ENCODE results near the gene SND1.

DNA sequence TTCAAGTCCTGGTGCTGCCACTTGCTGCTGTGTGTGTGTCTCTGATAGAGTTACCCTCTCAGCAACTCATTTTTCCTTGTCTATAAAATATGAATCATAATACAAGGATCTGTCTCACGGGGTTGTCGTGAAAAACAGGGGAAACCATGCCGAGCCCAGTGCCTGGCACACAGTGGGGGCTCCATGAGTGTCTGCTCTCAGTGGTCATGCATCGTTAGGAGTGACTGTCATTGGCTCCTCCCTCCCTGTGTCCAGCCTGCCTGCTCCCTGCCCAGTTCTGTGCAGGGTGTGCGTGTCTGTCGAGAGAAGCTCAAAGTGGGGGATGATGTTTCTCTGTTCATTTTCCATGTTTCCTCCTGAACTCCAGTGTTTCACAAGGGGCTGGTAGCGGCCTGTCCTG is 462.8 kb downstream of the SND1 start:
- TF ChIP-seq, protein P1, sequence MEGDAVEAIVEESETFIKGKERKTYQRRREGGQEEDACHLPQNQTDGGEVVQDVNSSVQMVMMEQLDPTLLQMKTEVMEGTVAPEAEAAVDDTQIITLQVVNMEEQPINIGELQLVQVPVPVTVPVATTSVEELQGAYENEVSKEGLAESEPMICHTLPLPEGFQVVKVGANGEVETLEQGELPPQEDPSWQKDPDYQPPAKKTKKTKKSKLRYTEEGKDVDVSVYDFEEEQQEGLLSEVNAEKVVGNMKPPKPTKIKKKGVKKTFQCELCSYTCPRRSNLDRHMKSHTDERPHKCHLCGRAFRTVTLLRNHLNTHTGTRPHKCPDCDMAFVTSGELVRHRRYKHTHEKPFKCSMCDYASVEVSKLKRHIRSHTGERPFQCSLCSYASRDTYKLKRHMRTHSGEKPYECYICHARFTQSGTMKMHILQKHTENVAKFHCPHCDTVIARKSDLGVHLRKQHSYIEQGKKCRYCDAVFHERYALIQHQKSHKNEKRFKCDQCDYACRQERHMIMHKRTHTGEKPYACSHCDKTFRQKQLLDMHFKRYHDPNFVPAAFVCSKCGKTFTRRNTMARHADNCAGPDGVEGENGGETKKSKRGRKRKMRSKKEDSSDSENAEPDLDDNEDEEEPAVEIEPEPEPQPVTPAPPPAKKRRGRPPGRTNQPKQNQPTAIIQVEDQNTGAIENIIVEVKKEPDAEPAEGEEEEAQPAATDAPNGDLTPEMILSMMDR (IDR thresholded peaks at IDR 0.05; ENCODE audit: insufficient read depth, low read length) = no peak
- TF ChIP-seq GABPA (IDR thresholded peaks at IDR 0.05; ENCODE audit: low read depth) = no peak
- no peak for TF ChIP-seq POLR2AphosphoS5 (IDR thresholded peaks at IDR 0.05; ENCODE audit: low read depth)
- TF ChIP-seq, protein P2, sequence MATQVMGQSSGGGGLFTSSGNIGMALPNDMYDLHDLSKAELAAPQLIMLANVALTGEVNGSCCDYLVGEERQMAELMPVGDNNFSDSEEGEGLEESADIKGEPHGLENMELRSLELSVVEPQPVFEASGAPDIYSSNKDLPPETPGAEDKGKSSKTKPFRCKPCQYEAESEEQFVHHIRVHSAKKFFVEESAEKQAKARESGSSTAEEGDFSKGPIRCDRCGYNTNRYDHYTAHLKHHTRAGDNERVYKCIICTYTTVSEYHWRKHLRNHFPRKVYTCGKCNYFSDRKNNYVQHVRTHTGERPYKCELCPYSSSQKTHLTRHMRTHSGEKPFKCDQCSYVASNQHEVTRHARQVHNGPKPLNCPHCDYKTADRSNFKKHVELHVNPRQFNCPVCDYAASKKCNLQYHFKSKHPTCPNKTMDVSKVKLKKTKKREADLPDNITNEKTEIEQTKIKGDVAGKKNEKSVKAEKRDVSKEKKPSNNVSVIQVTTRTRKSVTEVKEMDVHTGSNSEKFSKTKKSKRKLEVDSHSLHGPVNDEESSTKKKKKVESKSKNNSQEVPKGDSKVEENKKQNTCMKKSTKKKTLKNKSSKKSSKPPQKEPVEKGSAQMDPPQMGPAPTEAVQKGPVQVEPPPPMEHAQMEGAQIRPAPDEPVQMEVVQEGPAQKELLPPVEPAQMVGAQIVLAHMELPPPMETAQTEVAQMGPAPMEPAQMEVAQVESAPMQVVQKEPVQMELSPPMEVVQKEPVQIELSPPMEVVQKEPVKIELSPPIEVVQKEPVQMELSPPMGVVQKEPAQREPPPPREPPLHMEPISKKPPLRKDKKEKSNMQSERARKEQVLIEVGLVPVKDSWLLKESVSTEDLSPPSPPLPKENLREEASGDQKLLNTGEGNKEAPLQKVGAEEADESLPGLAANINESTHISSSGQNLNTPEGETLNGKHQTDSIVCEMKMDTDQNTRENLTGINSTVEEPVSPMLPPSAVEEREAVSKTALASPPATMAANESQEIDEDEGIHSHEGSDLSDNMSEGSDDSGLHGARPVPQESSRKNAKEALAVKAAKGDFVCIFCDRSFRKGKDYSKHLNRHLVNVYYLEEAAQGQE (IDR thresholded peaks at IDR 0.05; ENCODE audit: insufficient replicate concordance, low read depth) = no peak
- no peak for TF ChIP-seq SPI1 (IDR thresholded peaks at IDR 0.05; ENCODE audit: borderline replicate concordance, low read depth)

Data from HL-60 (cell line).